Measurements from ENCODE around the gene PIK3CD.

GRCh38 chr1:9706178-9706577 lies 54.6 kb downstream of the PIK3CD start:
- TF ChIP-seq POLR2A (IDR thresholded peaks at IDR 0.05; ENCODE audit: control extremely low read depth in 1 of 2, low read depth in 2 of 2, low read length in 2 of 2): no peak
- TF ChIP-seq CEBPB (IDR thresholded peaks at IDR 0.05; ENCODE audit: low read depth, low read length): no peak
- no peak for TF ChIP-seq EZH2 (IDR thresholded peaks at IDR 0.05; ENCODE audit: low read depth, low read length, severe bottlenecking)
- TF ChIP-seq CTCF (IDR thresholded peaks at IDR 0.05; ENCODE audit: control extremely low read depth in 1 of 3, insufficient read depth in 1 of 3, low read depth in 1 of 3, low read length in 3 of 3): no peak
- no peak for TF ChIP-seq RBBP5 (IDR thresholded peaks at IDR 0.05; ENCODE audit: borderline replicate concordance, low read depth, low read length)
- no peak for TF ChIP-seq POLR2AphosphoS5 (IDR thresholded peaks at IDR 0.05; ENCODE audit: low read depth, low read length)
- TF ChIP-seq HDAC2 (IDR thresholded peaks at IDR 0.05; ENCODE audit: borderline replicate concordance in 1 of 2, low read depth in 2 of 2, low read length in 2 of 2): no peak
- no peak for TF ChIP-seq KDM5A (IDR thresholded peaks at IDR 0.05; ENCODE audit: low read length)
- no peak for TF ChIP-seq EP300 (IDR thresholded peaks at IDR 0.05; ENCODE audit: borderline replicate concordance in 1 of 2, low read depth in 2 of 2, low read length in 2 of 2)
- TF ChIP-seq ZNF274 (IDR thresholded peaks at IDR 0.05; ENCODE audit: borderline replicate concordance, extremely low read depth, low read length): no peak
- no peak for TF ChIP-seq CREB1 (IDR thresholded peaks at IDR 0.05)
- TF ChIP-seq ATF3 (IDR thresholded peaks at IDR 0.05; ENCODE audit: insufficient read depth, low read depth, low read length): no peak
- TF ChIP-seq BRCA1 (IDR thresholded peaks at IDR 0.05; ENCODE audit: low read depth, low read length): no peak

Data from H1 (cell line).